ENCODE results near the gene SYNC.
A peak's percentile ranks its signal among the peaks of the same experiment; 100 is the strongest.
"Not testable (repeated sequence)": the region's sequence is repeated elsewhere in the genome, so short reads cannot be mapped to it uniquely, and the experiment has no call there.

The SYNC gene

GRCh38 chr1:32724678-32725614, 22.4 kb upstream of the SYNC start:
- no peak for FAIRE-seq

GRCh38 chr1:32719681-32720275, 17.2 kb upstream of the SYNC start:
- FAIRE-seq = no peak

- FAIRE-seq = no peak
Measured at GRCh38 chr1:32718527-32718926, 16.0 kb upstream of the SYNC start.

GRCh38 chr1:32718036-32718435, 15.5 kb upstream of the SYNC start:
- FAIRE-seq = no peak

DNA sequence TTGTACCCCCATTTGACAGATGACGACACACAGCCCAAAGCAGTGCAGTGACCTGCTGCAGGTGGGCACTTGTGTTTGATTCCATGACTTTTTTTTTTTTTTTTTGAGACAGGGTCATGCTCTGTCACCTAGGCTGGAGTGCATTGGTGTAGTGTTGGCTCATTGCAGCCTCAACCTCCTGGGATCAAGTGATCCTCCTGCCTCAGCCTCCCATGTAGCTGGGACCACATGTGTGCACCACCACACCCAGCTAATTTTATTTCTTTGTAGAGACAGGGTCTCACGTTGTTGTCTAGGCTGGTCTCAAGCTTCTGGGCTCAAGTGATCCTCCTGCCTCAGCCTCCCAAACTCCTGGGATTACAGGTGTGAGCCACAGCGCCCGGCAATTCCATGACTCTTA, 14.9 kb upstream of the SYNC start:
- FAIRE-seq = no peak

- peak; percentile 13 for FAIRE-seq
Measured at GRCh38 chr1:32716312-32717148, 14.0 kb upstream of the SYNC start.

DNA sequence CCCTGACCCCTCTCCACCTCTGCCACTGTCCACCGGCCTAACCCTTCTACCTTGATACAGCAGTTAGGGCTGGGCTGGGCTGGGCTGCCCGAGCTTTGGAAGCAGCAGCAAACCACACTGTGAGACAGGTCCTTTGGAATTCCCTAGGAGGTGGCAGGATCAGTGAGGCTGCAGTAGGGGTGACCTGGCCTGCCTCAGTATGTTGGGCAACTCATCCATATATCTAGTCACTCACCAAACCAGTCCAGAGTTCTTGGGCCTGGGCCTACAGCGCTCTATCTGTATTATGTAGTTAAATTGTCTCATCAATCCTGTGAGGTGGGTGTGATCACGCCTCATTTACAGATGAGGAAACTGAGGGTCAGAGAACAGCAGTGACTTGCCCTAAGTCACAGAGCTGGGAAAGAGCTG, 13.3 kb upstream of the SYNC start:
- FAIRE-seq = no peak

DNA sequence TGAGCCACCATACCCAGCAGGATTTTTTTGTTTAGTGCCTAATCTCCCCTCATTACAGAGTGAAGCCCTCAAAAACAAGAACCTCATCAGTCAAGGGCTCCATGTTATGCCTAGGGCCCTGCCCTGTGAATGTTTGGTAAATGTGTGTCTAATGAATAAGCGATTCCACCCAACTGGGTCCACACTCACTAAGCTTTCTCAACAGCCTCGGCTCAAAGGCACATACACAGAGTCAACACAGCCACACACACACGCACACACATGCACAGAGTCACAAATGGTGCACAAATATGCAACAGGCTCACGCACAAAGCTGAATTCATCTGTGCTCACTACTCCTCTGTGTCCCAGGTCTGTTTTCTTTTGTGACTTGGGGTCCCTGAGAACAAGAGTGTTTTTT, 11.7 kb upstream of the SYNC start:
- no peak for FAIRE-seq

- no peak for FAIRE-seq
Measured at GRCh38 chr1:32713081-32713480, 10.5 kb upstream of the SYNC start.

DNA sequence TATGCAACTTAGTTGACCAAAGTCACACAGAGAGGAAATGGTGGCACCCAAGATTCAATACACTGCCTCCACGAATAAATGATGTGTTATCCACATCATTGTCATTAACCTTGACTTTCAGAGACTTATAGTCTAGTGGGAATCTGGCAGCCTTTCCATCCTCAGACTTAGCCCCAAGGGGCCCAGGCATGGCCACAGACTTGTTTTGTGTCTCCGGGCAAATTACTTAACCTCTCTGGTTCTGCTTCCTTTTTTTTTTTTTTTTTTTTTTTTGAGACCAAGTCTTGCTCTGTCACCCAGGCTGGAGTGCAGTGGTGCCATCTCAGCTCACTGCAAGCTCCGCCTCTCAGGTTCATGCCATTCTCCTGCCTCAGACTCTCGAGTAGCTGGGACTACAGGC, 8.7 kb upstream of the SYNC start:
- not testable (repeated sequence) for FAIRE-seq

GRCh38 chr1:32709476-32709875, 6.9 kb upstream of the SYNC start:
- no peak for FAIRE-seq

- no peak for FAIRE-seq
Measured at GRCh38 chr1:32709075-32709474, 6.5 kb upstream of the SYNC start.

DNA sequence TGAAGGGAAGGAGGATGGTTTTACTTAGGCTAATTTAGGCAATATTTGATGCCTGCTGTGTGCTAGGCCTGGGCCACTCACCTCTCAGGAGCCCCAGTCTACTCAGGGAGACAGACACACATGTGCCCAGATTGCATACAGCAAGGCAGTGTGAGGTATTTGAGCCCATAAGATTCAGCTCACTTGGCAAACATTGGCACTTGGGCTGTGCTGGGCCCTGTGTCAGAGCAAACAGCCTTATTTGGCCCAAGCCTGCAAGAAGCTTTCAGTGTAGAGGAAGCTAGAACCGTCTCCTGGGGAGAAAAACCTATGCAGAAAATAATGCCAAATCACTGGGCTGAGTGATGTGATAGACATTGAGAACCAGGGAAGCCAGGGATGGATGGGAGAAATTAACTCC, 3.9 kb upstream of the SYNC start:
- FAIRE-seq = no peak

DNA sequence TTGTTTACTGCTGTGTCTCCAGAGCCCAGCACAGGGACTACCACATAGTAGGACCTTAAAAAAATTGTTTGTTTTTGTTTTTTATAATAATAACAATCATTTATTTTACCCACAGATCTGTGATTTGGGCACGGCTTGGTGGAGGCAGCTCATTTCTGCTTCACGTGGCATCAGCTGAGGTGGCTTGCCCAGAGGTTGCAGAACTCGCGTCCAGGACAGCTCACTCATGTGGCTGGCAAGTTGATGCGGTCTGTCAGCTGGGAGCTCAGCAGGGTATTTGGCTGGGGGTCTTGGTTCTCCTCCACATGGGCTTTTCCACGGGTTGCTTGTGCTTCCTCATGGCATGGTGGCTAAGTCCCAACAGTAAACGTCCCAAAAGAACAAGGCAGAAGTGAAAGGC, 2.9 kb upstream of the SYNC start:
- FAIRE-seq = no peak

GRCh38 chr1:32703479-32704291, 1.1 kb upstream of the SYNC start:
- no peak for FAIRE-seq

DNA sequence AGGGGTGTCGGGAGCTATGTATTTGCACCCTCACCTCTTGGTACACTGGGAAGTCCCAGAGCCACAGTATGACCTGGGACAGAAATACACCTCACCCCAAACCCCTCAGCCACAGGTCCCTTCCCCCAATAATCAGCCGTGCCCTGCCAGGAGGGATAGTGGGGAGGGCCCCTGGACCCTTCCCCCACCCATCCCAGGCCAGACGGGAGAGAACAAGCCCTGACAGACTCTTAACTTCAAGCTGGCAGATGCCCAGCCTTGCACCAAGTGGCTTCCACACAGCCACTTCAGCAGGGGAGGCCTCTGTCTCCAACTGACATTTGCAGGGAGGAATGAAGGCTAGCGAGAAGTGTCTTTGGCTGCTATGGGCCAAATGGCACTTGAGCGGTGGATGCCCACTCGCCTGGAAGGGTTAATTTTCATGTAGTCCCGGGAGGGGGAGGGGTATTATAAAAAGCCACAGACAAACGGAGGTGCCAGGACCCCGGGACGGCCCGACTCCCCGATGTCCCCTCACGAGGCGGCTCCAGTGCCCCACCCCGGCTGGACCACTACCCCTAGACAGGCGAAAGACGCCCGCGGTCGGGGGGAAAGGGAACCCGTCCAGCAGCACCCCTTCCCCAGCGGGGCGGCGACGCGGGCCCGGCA, 495 bp downstream of the SYNC start:
- no peak for FAIRE-seq

- FAIRE-seq = no peak
Measured at GRCh38 chr1:32701421-32701911, 1.1 kb downstream of the SYNC start.

- FAIRE-seq = not testable (repeated sequence)
Measured at GRCh38 chr1:32696996-32697395, 5.6 kb downstream of the SYNC start.

DNA sequence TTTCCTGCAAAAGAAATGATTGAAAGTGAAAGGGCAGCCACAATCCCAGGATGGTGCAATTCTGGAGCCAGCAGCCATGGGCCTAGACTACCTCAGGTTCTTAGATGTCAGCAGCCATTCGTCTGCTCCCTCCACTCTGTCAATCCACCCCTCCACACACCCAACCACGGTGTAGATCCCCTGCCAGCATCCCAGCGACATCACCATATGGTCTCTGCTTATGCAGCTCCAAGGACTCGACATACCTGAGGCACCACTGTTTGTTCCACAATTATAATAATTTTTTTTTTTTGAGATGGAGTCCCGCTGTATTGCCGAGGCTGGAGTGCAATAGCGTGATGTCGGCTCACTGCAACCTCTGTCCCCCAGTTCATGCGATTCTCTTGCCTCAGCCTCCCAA, 6.5 kb downstream of the SYNC start:
- no peak for FAIRE-seq

DNA sequence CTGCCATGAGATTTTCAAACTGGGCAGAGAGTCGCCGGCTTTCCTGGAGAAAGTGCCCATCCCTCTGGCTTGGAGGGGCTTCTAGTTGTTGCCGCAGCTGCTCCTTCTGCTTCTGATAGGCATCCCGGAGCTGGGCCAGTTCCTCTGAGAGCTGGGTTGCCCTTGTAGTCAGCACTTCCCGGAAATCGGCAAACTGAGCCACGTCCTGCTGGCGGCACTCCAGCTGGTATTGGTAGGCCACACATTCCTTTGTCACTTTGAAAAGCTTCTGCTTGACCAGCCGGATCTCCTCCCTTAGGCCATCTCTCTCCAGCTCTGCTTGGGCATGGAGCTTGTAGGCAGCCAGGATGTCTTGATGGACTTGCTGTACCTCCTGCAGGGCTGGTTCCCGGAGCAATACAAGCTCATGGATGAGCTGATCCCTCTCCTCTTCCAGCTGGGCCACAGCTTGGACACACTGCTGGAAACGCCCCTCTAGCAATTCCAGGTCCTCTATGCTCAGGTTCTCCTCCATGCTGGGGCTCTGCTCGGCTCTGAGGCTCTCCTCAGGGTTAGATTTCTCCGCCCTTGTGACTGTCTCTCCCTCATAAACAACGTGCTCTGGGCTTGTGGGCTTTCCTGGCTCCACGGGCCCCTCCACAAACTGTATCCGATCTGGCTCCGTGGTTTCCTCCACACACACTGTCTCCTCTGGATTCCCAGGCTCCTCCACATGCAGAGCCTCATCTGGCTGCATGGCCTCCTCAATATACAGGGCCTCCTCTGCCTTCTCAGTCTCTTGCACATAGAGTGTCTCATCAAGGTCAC, 7.3 kb downstream of the SYNC start:
- FAIRE-seq = no peak

All from islet of Langerhans (tissue), 1 donor.